A673 (cell line): Measurements from ENCODE around the gene EHD1. TPM values are rescaled to one million over a fixed set of nuclear protein-coding genes. Genes with fewer than 3 reads are reported as not detected.

Experiments
- BruUV-seq: library from RNA; stranded (reverse); fragments of 400-500 nt; replicated peaks from 2 replicates; lab custom pipeline; 2021; lab: Mats Ljungman, UMichigan
- CTCF ChIA-PET: fragments of 300-600 bp; sonication (Branson Sonifier 250); formaldehyde crosslinking; loops from one replicate; lab custom pipeline; 2022; ENCODE audit warnings: antibody characterized with exemption; lab: Charles Lee
- POLR2A ChIA-PET: fragments of 300-600 bp; sonication (Branson Sonifier 250); formaldehyde crosslinking; loops from one replicate; lab custom pipeline; 2022; ENCODE audit warnings: antibody characterized with exemption; ENCODE audit not compliant: low non-redundant PET; lab: Charles Lee
- DNase-seq: peaks from one replicate; pipeline ENCODE4 v3.0.0-alpha.2; 2015; ENCODE audit warnings: low spot score
- H3K27ac ChIP-seq: fragments of 200-600 bp; sonication (generic); 2 replicates; pipeline ENCODE4 v1.5.1; 2016; ENCODE audit warnings: mixed run types, low read depth, mild to moderate bottlenecking, mixed read lengths, antibody characterized with exemption, low read length; ENCODE audit not compliant: poor library complexity, severe bottlenecking
- H3K27me3 ChIP-seq: fragments of 200-600 bp; sonication (generic); replicated peaks from 2 replicates; pipeline ENCODE4 v1.6.1; 2017; ENCODE audit warnings: mixed run types, low read depth, mild to moderate bottlenecking, mixed read lengths, antibody characterized with exemption, low read length; ENCODE audit not compliant: insufficient read depth, poor library complexity
- H3K36me3 ChIP-seq: fragments of 200-600 bp; sonication (generic); 2 replicates; pipeline ENCODE4 v1.6.1; 2016; ENCODE audit warnings: mixed run types, mild to moderate bottlenecking, mixed read lengths, antibody characterized with exemption, low read length; ENCODE audit not compliant: insufficient read depth, poor library complexity, severe bottlenecking
- H3K4me1 ChIP-seq: fragments of 200-600 bp; sonication (generic); 2 replicates; pipeline ENCODE4 v1.6.1; 2017; ENCODE audit warnings: mixed run types, mild to moderate bottlenecking, mixed read lengths, antibody characterized with exemption, low read length; ENCODE audit not compliant: insufficient read depth, poor library complexity, severe bottlenecking
- H3K4me3 ChIP-seq: fragments of 200-600 bp; sonication (generic); 2 replicates; pipeline ENCODE4 v1.5.1; 2016; ENCODE audit warnings: low read depth, mixed run types, mild to moderate bottlenecking, mixed read lengths, low read length; ENCODE audit not compliant: poor library complexity, severe bottlenecking
- H3K9me3 ChIP-seq: fragments of 200-600 bp; sonication (generic); 2 replicates; pipeline ENCODE4 v1.6.1; 2016; ENCODE audit warnings: mixed run types, low read depth, mild to moderate bottlenecking, mixed read lengths, antibody characterized with exemption, low read length; ENCODE audit not compliant: poor library complexity, severe bottlenecking
- EZH2 ChIP-seq: fragments of 200-600 bp; sonication (generic); IDR thresholded peaks from 2 replicates; pipeline ENCODE4 v1.6.1; 2017; ENCODE audit warnings: borderline replicate concordance, low read depth, mild to moderate bottlenecking, mixed read lengths, antibody characterized with exemption, low read length; ENCODE audit not compliant: poor library complexity, severe bottlenecking
- intact Hi-C: fragments of 100-400 bp; cut with micrococcal nuclease; formaldehyde crosslinking; loops from one replicate; pipeline ENCODE4 v1.10.0; 2022; ENCODE audit not compliant: unreplicated experiment
- total RNA-seq: library from RNA; stranded (reverse); gene quantifications from 2 replicates; pipeline ENCODE4 v1.2.3, GENCODE V29; 2021
- TF ChIP-seq, protein P1 (sequence below): fragments of 300-800, 200-600 bp; sonication (generic); conservative IDR thresholded peaks from 2 replicates; pipeline ENCODE4 v1.5.1; 2017; ENCODE audit warnings: low read depth, mild to moderate bottlenecking, antibody characterized with exemption, low read length, moderate library complexity, mixed read lengths

EHD1 gene
- total RNA-seq, 1 experiment from 2014 or later, result 63.1 TPM

DNA sequence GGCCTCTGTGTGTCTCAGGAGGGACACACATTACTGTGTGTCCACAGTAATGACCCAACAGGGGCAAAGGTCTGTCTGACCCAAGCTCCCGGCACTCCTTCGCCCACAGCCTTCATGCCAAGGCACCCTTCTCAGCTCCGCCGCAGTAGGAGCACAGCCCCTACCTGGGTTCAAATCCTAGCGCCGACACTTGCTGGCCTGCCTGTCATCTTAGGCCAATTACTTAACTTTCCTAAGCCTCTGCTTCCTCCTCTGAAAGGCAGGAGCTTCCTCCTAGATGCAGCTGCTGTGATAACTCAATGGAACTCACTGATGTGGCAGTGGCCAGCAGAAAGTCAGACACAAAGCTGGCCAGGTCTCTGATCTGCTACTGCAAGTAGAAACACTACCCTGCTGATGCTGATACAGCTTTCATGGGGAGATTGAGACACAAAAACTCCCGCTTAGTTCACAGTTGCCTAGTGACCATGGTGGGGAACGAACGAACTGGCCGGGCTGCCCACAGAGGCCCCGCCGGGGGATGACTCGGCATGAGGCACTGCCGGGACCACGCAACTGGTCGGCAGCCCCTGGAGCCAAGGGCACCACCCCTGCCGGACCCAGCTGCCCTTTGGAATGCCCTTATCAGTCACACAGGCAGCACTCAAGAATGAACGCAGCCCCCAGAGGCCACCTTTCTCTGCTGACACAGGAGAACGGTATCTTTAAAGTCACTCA lies 8.1 kb downstream of the EHD1 start:
- ChIA-PET POLR2A (no interaction called here), CTCF (interaction anchor here (1.2 kb wide), 1 partner anchor 23 kb away, joined by 3 read pairs; no protein-coding TSS in a partner anchor)
- Histone ChIP-seq H3K4me1 (peaks cover 8% of the 10 kb centered on the region), H3K27me3 (no peaks in the 10 kb centered on the region), H3K9me3 (no peaks in the 10 kb centered on the region), H3K36me3 (peaks cover 14% of the 10 kb centered on the region), H3K4me3 (no peak overlapping the region), H3K27ac (peak overlapping the region; percentile 22)
- BruUV-seq, result no TSS peak
- intact Hi-C loops, result no loop called here
- DNase-seq, result no peak
- TF ChIP-seq EZH2, result no peak
- TF ChIP-seq, protein P1, sequence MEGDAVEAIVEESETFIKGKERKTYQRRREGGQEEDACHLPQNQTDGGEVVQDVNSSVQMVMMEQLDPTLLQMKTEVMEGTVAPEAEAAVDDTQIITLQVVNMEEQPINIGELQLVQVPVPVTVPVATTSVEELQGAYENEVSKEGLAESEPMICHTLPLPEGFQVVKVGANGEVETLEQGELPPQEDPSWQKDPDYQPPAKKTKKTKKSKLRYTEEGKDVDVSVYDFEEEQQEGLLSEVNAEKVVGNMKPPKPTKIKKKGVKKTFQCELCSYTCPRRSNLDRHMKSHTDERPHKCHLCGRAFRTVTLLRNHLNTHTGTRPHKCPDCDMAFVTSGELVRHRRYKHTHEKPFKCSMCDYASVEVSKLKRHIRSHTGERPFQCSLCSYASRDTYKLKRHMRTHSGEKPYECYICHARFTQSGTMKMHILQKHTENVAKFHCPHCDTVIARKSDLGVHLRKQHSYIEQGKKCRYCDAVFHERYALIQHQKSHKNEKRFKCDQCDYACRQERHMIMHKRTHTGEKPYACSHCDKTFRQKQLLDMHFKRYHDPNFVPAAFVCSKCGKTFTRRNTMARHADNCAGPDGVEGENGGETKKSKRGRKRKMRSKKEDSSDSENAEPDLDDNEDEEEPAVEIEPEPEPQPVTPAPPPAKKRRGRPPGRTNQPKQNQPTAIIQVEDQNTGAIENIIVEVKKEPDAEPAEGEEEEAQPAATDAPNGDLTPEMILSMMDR, result no peak

GRCh38 chr11:64869571-64870175 lies 8.7 kb downstream of the EHD1 start:
- ChIA-PET POLR2A (interaction anchor here (0.5 kb wide), 1 partner anchor 553 kb away, joined by 5 read pairs; the partner anchor contains the start of gene NEAT1), CTCF (interaction anchor here (0.6 to 1.2 kb wide), 4 partner anchors 8 to 394 kb away, joined by 3 to 8 read pairs (median 4); no protein-coding TSS in a partner anchor)
- H3K9me3 ChIP-seq, result no peaks in the 10 kb centered on the region
- TF ChIP-seq, protein P1, result peak; percentile 57
- TF ChIP-seq EZH2, result no peak
- no peaks in the 10 kb centered on the region for H3K27me3 ChIP-seq
- H3K36me3 ChIP-seq, result peaks cover 14% of the 10 kb centered on the region
- BruUV-seq, result no TSS peak
- peak overlapping the region; percentile 22 for H3K27ac ChIP-seq
- no peak overlapping the region for H3K4me3 ChIP-seq
- peak; percentile 62 for DNase-seq
- peaks cover 8% of the 10 kb centered on the region for H3K4me1 ChIP-seq
- intact Hi-C loops, result no loop called here

- no peak overlapping the region for H3K27ac ChIP-seq
- no peaks in the 10 kb centered on the region for H3K27me3 ChIP-seq
- no peak overlapping the region for H3K4me3 ChIP-seq
- TF ChIP-seq, protein P1, result no peak
- TF ChIP-seq EZH2, result no peak
- H3K9me3 ChIP-seq, result no peaks in the 10 kb centered on the region
- no TSS peak for BruUV-seq
- DNase-seq, result no peak
- peaks cover 8% of the 10 kb centered on the region for H3K4me1 ChIP-seq
- peaks cover 14% of the 10 kb centered on the region for H3K36me3 ChIP-seq
- intact Hi-C loops, result no loop called here
- ChIA-PET CTCF (interaction anchor here (0.6 to 1.1 kb wide), 3 partner anchors 9 to 394 kb away, joined by 3 to 8 read pairs (median 4); no protein-coding TSS in a partner anchor), POLR2A (interaction anchor here (0.5 kb wide), 1 partner anchor 553 kb away, joined by 5 read pairs; the partner anchor contains the start of gene NEAT1)
Observed at GRCh38 chr11:64868904-64869570, 9.4 kb downstream of the EHD1 start.
